ENCODE measurements around the gene SBF2.

DNA sequence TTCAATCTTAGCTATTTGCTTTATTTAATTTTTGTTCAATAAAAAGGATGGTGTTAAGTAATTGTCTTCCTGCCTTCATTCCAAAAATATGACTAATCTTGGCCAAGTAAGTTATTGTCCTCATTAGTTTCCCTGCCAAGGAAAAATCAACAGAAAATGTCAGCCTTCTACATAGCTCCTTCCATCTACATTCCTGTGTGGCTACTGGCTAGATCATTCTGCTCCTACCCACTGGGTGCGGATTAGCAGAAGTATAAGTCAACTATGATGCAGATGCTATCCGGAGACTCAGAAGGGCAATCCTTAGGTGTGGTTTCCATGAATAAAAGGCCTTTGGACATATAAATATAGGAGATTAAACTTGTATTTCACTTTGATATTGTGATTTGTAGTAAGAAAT lies 154.4 kb downstream of the SBF2 start:
- TF ChIP-seq, protein P1, sequence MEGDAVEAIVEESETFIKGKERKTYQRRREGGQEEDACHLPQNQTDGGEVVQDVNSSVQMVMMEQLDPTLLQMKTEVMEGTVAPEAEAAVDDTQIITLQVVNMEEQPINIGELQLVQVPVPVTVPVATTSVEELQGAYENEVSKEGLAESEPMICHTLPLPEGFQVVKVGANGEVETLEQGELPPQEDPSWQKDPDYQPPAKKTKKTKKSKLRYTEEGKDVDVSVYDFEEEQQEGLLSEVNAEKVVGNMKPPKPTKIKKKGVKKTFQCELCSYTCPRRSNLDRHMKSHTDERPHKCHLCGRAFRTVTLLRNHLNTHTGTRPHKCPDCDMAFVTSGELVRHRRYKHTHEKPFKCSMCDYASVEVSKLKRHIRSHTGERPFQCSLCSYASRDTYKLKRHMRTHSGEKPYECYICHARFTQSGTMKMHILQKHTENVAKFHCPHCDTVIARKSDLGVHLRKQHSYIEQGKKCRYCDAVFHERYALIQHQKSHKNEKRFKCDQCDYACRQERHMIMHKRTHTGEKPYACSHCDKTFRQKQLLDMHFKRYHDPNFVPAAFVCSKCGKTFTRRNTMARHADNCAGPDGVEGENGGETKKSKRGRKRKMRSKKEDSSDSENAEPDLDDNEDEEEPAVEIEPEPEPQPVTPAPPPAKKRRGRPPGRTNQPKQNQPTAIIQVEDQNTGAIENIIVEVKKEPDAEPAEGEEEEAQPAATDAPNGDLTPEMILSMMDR (IDR thresholded peaks at IDR 0.05; ENCODE audit: borderline replicate concordance, extremely low read depth, low read length, poor library complexity, severe bottlenecking): no peak
- no peak for TF ChIP-seq EZH2 (IDR thresholded peaks at IDR 0.05; ENCODE audit: borderline replicate concordance, low read depth, low read length, severe bottlenecking)
